NCI-H748 (cell line): Measurements from ENCODE around the gene PSMC1.

Source experiments
- DNase-seq: peaks from one replicate; lab custom pipeline; 2025; ENCODE audit not compliant: unreplicated experiment; lab: John Stamatoyannopoulos, UW

The PSMC1 gene

DNA sequence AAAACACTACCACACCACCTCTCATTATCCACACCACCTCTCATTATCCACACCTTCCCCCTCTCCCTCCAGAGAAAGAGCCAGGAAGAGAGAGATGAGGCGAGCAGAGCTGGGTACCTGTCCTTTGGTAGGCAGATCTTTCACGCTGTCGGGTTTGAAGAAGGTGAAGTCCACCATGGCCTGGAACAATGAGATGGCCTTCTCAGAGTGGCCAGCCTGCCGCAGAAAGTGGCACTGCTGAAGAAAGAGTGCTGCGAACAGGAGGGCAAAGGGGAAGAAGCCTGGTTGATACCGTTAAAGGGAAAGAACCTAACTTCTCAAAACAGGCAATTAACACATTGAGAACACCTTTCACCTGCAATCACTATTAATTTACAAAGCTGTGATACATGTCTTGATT, 44.8 kb downstream of the PSMC1 start:
- DNase-seq: no peak

DNA sequence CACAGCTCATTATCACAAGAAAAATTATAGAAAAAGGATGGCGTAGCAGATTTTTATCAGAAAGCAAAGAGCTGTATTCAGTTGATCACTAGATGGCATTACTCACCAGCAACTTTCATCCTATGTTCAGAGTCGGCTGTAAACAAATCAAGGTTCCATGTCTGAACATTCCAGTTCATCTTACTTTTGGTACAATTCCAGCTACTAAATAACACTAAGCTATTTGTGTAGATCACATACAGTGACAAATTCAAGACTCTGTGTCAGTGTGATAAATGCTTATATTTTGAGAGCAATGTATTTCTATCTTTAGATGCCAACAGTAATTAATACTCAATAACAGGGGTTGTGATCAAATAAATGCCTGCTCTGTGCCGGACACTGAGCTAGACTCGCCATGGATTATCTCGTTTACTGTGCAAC, 45.3 kb downstream of the PSMC1 start:
- peak; percentile 58 for DNase-seq

GRCh38 chr14:90302529-90303303, 46.4 kb downstream of the PSMC1 start:
- DNase-seq: no peak

DNA sequence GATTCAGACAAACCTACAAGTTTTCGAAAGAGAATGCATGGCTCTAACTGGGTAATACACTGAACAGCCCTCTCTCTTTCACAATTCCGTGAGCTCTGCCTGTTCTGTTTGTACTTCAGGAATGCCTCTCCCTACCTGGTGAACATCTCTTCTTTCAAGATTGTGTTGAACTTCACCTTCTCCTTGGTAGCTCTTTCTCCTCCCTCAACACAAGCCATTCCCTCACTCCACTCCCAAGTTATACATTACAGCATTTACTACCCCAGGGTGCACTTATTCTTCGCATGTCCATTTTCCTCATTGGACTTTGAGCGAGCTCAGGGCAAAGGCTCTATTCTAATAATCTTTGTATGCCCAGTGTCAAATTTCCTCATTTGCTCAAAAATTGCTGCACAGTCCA, 47.1 kb downstream of the PSMC1 start:
- DNase-seq: no peak

DNA sequence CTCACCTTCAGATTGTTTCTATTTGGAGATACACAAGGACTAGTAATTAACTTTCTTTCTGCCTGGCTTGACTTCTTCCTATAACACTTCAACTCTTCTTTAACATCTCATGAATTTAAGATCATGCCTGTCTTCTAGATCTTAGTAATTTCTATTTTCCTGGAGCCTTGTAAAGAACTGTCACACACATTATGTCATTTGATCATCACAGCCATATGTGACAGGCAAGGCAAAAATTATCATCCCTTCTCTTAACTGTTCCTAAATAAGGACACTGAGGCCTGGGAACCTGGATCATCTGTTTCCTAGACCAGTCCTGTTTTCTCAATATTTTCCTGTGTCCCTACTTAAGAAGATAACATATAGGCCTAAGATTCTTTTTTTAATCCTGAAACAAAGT, 48.1 kb downstream of the PSMC1 start:
- DNase-seq: no peak

DNA sequence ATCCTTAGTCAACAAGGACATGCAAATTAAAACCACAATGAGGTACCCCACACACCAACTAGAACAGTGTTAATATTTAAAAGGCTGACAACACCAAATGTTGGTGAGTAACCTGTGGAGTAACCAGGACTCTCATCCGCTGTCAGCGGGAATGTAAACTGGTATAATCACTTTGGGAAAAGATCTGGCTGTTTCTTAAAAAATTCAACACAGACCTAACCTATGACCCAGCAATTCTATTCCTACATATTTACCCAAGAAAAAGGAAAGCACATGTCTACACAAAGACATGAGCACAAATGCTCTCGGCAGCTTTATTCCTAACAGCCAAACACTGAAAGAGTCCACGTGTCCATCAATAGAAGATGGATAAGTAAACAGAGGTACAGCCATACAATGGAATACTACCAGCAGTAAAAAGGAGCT, 48.8 kb downstream of the PSMC1 start:
- DNase-seq: peak; percentile 48

DNA sequence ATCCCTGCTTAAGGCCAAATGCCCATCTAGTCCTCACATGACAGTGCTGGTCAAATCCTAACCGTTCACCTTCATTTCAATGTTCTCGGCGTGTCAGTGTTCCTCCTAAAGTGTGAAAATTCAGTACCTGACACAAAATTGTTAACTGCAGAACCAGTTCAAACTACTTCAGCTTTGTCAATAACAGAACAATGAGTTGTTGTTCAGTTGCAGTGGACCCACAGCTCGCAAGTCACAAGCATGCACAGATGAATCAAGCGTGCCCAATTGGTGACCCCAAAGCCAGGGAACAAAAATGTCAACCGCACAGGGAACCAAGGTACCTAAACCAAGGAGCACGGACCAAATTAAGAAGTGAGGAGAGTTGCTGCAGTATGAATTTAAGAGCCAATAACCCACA, 52.2 kb downstream of the PSMC1 start:
- DNase-seq: no peak

GRCh38 chr14:90317286-90317685, 60.9 kb downstream of the PSMC1 start:
- no peak for DNase-seq

DNA sequence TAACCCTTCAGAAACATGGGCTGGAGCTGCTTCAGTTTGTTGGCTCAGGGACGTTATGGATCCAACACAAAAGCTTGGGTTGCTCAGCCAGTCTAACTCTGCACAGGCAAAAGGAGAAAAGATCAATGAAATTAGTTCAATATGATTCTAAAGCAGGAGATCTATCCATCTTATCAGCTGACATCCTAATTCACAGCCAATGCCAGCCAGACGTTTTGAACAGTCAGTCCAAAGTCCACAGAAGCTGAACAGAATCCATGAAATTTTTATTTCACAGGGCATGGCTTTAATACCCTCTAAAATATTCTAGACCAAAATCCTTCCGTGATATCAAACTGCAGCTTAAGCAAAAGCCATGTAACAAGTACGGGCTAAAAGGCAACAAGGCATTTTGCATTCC, 61.7 kb downstream of the PSMC1 start:
- no peak for DNase-seq

GRCh38 chr14:90319173-90319572, 62.8 kb downstream of the PSMC1 start:
- no peak for DNase-seq

- DNase-seq: no peak
Observed at GRCh38 chr14:90319634-90320541, 63.5 kb downstream of the PSMC1 start.

- DNase-seq: no peak
Observed at GRCh38 chr14:90321891-90322290, 65.5 kb downstream of the PSMC1 start.
